HG03571 (cell line): ENCODE measurements around the gene CPLX3.
A peak's percentile ranks its signal among the peaks of the same experiment; 100 is the strongest.

ENCODE experiments used
- ATAC-seq: cut with Tn5 transposase; IDR thresholded peaks from one replicate; pipeline ENCODE4 v1.9.1; 2021; ENCODE audit not compliant: unreplicated experiment

Gene CPLX3

GRCh38 chr15:74843891-74844299 is 17.5 kb downstream of the CPLX3 start:
- no peak for ATAC-seq

- ATAC-seq, result no peak
Measured at GRCh38 chr15:74844319-74845207, 18.1 kb downstream of the CPLX3 start.

- no peak for ATAC-seq
Measured at GRCh38 chr15:74845208-74845568, 18.8 kb downstream of the CPLX3 start.

GRCh38 chr15:74845581-74845980 is 19.2 kb downstream of the CPLX3 start:
- no peak for ATAC-seq

- ATAC-seq, result no peak
Measured at GRCh38 chr15:74847432-74847831, 21.0 kb downstream of the CPLX3 start.

- no peak for ATAC-seq
Measured at GRCh38 chr15:74850393-74850792, 24.0 kb downstream of the CPLX3 start.

GRCh38 chr15:74851960-74852359 is 25.5 kb downstream of the CPLX3 start:
- no peak for ATAC-seq

GRCh38 chr15:74854453-74855022 is 28.1 kb downstream of the CPLX3 start:
- no peak for ATAC-seq

- ATAC-seq, result no peak
Measured at GRCh38 chr15:74855857-74856256, 29.4 kb downstream of the CPLX3 start.

- ATAC-seq, result no peak
Measured at GRCh38 chr15:74856537-74856936, 30.1 kb downstream of the CPLX3 start.

GRCh38 chr15:74857082-74857655 is 30.7 kb downstream of the CPLX3 start:
- peak; percentile 90 for ATAC-seq

GRCh38 chr15:74857671-74858368 is 31.4 kb downstream of the CPLX3 start:
- ATAC-seq, result no peak

- ATAC-seq, result no peak
Measured at GRCh38 chr15:74858369-74858740, 31.9 kb downstream of the CPLX3 start.

GRCh38 chr15:74863239-74864056 is 37.0 kb downstream of the CPLX3 start:
- no peak for ATAC-seq

- ATAC-seq, result no peak
Measured at GRCh38 chr15:74864296-74864695, 37.9 kb downstream of the CPLX3 start.

- no peak for ATAC-seq
Measured at GRCh38 chr15:74865316-74865715, 38.9 kb downstream of the CPLX3 start.

GRCh38 chr15:74866090-74866489 is 39.7 kb downstream of the CPLX3 start:
- ATAC-seq, result no peak

- no peak for ATAC-seq
Measured at GRCh38 chr15:74867466-74868038, 41.1 kb downstream of the CPLX3 start.

GRCh38 chr15:74868059-74868458 is 41.6 kb downstream of the CPLX3 start:
- no peak for ATAC-seq

- no peak for ATAC-seq
Measured at GRCh38 chr15:74869372-74869725, 42.9 kb downstream of the CPLX3 start.
